IgD-negative memory B cell (primary cell): ENCODE measurements around the gene ACOT2. TPM values are rescaled to one million over a fixed set of nuclear protein-coding genes. Genes with fewer than 3 reads are reported as not detected.

Source experiments
- H3K27ac Mint-ChIP-seq, 3 donors: one replicate each; pipeline ENCODE4 v1.8.0; 2020 to 2022; ENCODE audit warnings: mild to moderate bottlenecking in 3 of 3, mixed read lengths in 3 of 3, moderate library complexity in 1 of 3
- H3K27me3 Mint-ChIP-seq: one replicate; pipeline ENCODE4 v1.8.0; 2021; ENCODE audit warnings: mixed read lengths
- H3K36me3 Mint-ChIP-seq: one replicate; pipeline ENCODE4 v1.8.0; 2020; ENCODE audit warnings: mild to moderate bottlenecking, mixed read lengths
- H3K4me1 Mint-ChIP-seq, 3 donors: one replicate each; pipeline ENCODE4 v1.8.0; 2020 to 2022; ENCODE audit warnings: mixed read lengths in 3 of 3, mild to moderate bottlenecking in 1 of 3
- H3K4me3 Mint-ChIP-seq, 4 donors: one replicate each; pipeline ENCODE4 v1.8.0; 2020 to 2022; ENCODE audit warnings: mild to moderate bottlenecking in 4 of 4, mixed read lengths in 4 of 4, moderate library complexity in 3 of 4
- H3K9me3 Mint-ChIP-seq, 3 donors: one replicate each; pipeline ENCODE4 v1.8.0; 2020 to 2021; ENCODE audit warnings: mixed read lengths in 3 of 3, mild to moderate bottlenecking in 1 of 3
- polyA plus RNA-seq: library from polyadenylated mRNA; unstranded; fragments of 300-500 nt; fragmentation: Illumina TruSeq; gene quantifications from one replicate; pipeline ENCODE4 v1.2.3, GENCODE V29; 2021

ACOT2 gene
- polyA plus RNA-seq, 1 donor from 2014 or later: 25.0 TPM

DNA sequence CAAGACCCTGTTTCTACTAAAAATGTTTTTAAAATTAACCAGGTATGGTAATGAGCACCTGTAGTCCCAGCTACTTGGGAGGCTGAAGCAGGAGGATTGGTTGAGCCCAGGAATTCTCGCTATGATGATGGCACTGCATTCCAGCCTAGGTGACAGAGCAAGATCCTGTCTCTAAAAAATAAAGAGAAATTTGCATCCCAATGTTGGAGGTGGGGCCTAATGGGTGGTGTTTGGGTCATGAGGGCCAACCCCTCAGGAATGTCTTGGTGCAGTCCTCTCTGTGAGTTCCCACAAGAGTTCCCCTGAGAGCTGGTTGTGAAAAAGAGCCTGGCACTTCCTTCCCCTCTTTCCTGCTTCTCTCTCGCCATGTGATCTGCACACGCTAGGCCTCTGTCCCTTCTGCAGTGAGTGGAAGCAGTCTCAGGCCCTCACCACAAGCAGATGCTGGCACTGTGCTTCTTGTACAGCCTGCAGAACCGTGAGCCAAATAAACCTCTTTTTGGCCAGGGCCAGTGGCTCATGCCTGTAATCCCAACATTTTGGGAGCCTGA, 54.6 kb downstream of the ACOT2 start:
- Mint-ChIP-seq H3K27ac (no peak overlapping the region), H3K36me3 (no peaks in the 10 kb centered on the region), H3K4me1 (no peaks in the 10 kb centered on the region), H3K9me3 (no peaks in the 10 kb centered on the region), H3K27me3 (no peaks in the 10 kb centered on the region), H3K4me3 (no peak overlapping the region)

Other genes with a start within 250 kb of the ACOT2 start
- 58.3 TPM for gene NUMB, start 110.7 kb upstream of the ACOT2 start, polyA plus RNA-seq
- 20.8 TPM for gene RIOX1, start 78.3 kb upstream of the ACOT2 start, polyA plus RNA-seq
- gene ACOT1, start 32.1 kb upstream of the ACOT2 start, polyA plus RNA-seq: 3.7 TPM
- gene HEATR4, start 10.3 kb upstream of the ACOT2 start, polyA plus RNA-seq: 0.34 TPM
- 2.4 TPM for gene ACOT4, start 22.7 kb downstream of the ACOT2 start, polyA plus RNA-seq
- gene ACOT6, start 43.3 kb downstream of the ACOT2 start, polyA plus RNA-seq: not detected
- gene DNAL1, start 75.8 kb downstream of the ACOT2 start, polyA plus RNA-seq: 3.9 TPM
- gene PNMA1, start 145.2 kb downstream of the ACOT2 start, polyA plus RNA-seq: 20.9 TPM